HG03095 (cell line): ENCODE data around the gene MDP1.
"Not testable (repeated sequence)": the region's sequence is repeated elsewhere in the genome, so short reads cannot be mapped to it uniquely, and the experiment has no call there.

Experiments used
- ATAC-seq: cut with Tn5 transposase; IDR thresholded peaks from one replicate; pipeline ENCODE4 v1.9.1; 2021; ENCODE audit warnings: moderate library complexity; ENCODE audit not compliant: unreplicated experiment

Gene MDP1

DNA sequence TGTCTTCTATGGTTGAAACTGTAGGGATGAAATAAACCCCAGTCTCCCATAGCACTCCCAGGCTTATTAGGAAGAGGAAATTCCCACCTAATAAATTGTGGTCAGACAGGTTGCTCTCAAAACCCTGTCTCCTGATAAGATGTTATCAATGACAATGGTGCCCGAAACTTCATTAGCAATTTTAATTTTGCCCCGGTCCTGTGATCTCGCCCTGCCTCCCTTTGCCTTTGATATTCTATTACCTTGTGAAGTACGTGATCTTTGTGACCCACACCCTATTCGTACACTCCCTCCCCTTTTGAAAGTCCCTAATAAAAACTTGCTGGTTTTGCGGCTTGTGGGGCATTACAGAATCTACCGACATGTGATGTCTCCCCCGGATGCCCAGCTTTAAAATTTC is 13.3 kb downstream of the MDP1 start:
- not testable (repeated sequence) for ATAC-seq

DNA sequence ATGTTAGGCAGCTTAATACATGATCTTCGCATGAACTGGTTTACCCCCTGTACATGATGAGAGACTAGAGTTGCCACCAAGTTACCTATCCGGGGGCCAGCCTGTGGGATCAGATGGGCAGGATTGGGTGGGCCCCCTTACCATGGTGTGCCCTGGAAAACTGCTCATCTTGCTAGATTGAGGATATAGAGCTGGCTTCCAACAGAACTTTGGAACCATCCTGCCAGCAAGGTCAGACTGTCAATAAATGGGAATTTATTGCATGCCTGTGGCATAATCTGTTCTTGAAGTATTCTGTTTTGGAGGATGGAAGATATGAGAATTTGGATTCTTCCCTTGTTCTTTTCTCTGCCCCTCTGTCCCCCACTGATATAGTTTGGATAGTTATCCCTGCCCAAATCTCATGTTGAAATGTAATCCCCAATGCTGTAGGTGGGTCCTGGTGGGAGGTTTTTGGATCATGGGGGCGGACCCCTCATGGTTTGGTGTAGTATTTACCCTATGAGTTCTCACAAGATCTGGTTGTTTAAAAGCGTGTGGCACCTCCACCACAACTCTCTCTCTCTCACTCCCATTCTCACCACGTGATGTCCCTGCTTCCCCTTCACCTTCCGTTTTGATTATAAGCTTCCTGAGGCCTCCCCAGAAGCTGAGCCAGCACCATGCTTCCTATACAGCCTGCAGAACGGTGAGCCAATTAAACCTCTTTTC is 16.9 kb downstream of the MDP1 start:
- no peak for ATAC-seq

DNA sequence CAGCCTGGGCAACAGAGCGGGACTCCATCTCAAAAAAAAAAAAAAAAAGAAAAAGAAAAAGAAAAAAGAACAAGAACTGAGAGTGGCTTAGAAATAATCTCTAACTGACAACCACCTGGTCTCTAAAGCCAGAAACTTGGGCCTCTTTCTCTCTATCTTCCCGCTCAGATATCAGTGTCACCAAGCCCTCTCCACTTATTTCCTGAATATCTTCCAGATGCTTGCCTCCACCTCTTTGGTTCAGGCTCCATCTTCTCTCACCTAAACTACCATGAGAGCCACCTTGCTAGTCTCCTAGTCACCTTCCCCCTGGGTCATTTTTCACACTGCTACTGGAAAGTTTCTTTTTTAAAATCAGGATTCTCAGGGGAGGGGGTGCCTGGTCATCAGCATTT is 18.8 kb downstream of the MDP1 start:
- ATAC-seq, result no peak

DNA sequence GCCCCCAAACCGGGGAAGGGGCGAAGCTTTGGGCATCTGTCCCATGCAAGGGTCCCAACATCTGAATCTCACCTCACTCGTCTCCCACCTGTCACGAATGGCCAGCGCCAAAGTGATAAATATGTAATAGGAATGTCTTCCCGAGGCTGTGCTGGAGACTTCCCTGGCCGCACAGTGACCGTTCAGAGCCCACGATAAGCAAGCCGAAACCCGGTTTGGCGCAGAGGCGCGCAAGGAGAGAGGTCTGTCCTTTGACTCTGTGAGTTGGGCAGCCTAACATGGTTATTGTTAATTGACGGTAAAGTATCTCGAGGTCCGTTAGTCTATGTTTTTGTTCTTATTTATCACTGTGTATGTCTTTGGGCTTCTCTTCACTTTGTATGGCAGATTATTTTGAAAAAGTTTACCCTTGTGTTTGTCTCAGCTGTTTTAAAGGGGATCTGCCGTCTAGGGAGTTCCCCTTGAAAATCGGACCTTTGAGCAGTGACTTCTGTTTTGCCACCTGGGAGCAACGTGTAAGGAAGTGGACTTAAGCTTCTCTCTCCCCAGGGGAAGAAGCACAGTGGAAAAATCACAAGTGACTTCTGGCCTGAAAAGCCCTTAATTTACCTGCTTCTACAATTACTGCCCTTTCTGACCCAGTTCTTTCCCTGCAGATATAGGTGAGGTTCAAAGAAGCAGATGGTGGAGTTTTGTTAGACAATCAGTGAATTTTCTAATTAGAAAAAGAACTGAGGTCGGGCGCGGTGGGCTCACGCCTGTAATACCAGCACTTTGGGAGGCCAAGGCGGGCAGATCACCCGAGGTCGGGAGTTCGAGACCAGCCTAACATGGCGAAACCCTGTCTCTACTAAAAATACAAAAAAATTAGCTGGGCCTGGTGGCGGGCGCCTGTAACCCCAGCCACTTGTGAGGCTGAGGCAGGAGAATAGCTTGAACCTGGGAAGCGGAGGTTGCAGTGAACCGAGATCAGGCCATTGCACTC is 19.5 kb downstream of the MDP1 start:
- ATAC-seq, result peak; percentile 44

DNA sequence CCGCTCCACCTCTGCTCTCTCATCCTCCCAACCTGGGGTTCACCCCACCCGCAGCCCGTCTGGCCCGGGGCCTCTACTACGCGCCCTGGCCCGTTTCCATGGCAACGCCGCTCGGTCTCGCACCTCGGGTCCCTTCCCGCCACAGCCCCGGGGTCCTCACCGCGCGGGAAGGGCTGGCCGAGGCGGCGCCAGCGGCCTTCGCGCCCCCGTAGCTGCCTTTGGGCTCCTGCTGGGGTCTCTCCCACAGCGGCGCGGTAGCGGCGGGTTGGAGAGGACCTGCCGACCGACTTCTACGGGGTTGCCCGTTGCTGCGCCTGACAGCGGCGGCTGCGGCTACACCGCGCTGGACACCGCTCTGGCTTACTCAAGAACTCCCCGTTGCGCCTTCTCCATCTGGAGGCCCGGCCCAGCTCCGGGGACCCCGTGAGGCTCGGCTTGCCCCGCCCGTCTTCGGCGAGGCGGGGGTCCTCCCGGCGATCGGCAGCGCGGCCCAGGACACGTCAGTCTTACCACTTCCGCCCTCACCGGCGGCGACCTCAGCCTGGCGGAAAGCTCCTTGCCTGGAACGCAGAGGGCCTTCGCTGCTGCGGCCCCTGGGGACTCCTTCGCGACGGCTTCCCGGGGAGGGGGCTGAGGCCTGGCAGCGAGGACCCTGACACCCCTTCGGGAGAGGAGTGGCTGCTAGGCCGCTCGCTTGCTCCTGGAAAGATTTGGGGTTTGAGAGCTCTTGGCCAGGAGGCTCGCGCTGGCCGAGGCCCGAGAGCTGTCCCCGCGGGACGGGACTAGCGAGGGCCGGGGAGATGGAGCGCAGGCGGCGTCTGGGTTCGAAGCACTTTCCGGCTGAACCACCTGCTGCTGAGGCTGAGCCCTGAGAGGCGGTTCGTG is 20.4 kb downstream of the MDP1 start, which contains the start of gene TM9SF1:
Gene TM9SF1, minus strand, starts transcription at position 256 of the 885 bp plus-strand sequence. CDS start 422 bp downstream, outside the sequence.
- ATAC-seq, result peak; percentile 83

DNA sequence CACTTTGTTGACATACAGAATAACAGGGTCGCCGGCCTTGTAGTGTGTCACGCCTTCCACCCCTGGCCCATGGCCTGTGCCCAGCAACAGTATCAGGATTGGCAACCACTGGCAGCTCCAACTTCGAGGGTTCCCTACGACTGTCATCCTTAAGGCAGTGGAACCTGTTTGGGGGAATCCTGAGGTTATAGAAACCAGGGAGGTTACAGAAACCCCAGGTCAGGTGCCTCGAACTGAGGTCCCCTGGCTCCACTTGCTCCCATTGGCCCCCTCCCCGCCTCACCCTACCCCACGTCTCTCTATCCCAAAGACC is 21.0 kb downstream of the MDP1 start:
- no peak for ATAC-seq

DNA sequence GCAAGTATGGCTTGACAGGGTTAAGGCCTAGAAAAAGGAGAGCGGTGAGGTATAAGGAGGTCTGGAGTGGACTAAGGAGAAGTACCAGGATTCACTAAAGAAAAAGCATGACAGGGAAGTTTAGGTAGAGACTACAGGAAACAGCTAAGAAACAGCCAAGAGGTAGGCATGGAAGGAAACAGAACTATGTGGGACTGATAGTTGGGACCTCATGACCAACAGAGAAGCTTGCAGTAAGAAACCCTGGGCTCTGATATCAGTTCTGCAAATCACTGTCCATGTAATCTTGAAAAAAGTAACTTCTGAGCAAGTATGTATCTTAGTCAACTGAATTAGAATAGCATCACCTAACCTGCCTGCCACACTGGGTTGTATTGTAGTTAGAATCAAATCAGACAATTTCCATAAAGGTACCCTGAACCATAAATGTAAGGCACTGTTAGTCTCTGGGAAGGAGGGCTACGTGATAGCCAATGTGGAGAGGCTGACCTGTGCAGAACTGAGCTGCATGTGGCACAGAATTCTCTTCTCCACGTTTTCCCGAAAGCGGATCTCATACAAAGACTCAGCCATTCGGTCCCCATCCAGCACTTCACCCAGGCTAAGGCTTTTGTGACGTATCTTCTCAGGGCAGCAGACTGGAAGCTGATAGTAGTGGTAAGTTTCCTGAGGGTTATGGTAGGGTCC is 21.5 kb downstream of the MDP1 start:
- no peak for ATAC-seq

DNA sequence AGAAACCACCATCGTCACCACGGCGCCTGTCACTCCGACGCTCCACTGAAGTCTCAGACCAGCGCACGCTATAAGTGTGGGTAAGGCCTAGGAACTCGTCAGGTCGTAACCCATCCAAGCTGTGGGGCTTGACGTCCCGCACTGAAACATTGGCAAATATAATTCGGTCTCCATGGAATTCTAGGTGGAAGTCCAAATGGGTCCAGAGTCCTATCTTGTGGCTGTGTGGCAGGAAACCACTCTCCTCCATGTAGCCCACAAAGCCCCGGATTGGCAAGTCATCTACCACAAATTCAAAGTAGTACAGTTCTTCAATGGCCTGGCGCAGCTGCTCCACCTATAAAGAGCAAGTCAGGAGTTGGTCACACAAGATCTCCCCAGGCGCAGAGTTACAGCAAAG is 22.9 kb downstream of the MDP1 start:
- no peak for ATAC-seq

DNA sequence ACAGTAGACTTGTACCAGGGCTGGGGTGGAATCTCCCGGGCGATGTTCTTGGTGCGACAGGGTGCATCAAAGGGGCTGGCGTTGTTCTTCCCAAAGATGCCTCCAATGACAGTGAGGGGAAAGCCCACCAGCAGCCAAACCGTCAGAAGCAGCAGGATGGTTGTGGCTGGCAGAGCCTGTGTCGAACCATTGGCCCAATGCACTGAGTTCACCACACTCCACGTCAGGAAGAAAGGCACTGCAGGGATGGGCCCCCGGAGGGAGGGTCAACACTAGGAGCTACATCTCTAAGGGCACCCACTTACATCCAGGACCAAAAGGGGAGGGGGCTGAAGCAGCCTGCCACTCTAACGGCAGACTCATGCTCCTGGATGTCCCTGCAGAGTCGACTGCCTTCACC is 25.4 kb downstream of the MDP1 start:
- ATAC-seq, result no peak

DNA sequence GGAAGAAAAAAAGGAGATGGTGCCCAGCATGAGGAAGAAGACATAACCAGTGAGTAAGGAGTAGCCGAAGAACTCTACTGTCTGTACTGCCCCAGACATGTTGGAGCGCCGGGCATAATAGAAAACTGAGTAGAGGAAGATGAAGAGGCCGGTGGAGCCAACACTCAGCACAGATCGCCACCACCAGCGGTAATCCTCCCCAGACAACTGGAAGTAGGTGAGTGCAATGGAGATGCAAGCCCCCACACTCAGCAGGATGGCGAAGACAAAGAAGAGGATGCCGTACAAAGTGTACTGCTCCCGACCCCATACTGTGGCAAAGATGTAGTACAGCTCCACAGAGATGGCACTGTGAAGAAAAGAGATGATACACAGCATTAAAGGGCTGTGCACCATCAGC is 26.4 kb downstream of the MDP1 start:
- ATAC-seq, result no peak

DNA sequence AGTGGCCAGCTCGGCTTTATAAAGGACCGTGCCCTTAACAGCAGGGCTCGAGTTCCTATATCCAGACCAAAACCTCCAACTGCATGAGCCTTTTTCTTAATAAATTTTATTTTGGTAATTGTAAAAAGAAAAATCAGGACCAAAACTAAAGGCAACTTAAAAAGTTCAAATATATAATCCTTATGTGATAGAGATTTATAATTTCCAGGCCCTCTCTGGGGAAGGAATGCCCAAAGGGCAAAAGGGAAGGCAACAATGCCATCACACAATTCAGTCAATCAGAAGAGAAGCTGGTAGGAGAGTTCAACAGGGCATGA is 26.8 kb downstream of the MDP1 start:
- no peak for ATAC-seq

DNA sequence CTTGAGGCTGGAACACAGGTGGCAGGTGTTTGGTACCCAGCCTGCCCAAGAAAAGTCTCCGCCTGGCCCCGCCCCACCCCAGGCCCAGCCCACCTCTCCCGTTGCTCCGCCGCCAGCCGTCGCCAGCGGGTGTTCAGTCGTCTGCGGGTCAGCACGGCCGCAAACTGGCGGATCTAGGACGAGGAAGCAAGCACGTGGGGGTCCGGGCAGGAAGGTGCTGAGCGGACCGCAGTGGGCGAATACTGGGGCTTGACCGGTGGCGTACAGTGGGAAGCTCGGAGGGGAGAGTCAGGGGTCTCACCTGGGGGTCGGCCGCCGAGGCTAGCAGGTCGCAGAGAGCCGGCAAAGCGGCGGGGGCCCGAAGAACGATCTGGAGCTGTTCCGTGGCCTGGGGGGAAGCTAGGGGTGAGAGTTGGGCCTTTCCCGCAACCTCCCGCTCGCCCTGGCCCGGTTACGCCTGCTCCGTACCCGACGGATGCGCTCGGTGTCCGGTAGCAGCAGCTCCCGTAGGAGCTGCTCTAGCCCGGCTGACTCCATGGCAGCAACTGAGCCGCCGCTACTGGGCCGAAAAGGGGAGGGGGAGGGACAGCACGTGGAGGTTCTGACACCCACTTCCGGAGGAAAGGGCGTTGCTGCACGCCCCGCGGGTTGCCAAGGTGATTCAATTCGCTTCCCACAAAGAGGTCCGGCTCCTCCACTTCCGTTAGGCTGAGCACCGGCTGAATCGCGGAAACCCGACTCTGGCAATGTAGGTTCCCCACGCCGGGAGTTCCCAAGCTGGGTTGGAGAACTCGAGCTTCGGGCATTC is 27.4 kb downstream of the MDP1 start, which contains the start of gene IPO4:
Gene IPO4, minus strand, starts transcription at position 566 of the 808 bp plus-strand sequence. Its CDS starts 29 bp downstream, at position 537.
- ATAC-seq, result peak; percentile 88

DNA sequence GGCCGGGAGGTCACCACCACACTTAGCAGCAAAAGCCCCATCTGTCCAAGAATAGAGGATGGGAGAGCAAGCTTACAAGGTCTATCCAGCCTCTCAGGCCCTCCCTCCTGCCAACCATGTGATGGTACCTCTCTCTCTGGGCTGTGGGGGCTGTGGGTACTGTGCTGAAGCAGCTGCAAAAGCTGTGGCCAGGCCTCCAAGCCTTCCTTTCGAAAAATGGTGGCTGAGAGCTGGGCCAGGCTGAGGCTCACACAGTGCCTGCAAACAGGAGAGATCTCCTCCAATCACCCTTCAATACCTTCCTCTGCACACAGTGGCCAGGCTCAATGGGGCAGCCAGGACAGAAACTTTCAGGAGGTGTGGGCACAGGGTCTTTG is 28.3 kb downstream of the MDP1 start:
- ATAC-seq, result no peak

DNA sequence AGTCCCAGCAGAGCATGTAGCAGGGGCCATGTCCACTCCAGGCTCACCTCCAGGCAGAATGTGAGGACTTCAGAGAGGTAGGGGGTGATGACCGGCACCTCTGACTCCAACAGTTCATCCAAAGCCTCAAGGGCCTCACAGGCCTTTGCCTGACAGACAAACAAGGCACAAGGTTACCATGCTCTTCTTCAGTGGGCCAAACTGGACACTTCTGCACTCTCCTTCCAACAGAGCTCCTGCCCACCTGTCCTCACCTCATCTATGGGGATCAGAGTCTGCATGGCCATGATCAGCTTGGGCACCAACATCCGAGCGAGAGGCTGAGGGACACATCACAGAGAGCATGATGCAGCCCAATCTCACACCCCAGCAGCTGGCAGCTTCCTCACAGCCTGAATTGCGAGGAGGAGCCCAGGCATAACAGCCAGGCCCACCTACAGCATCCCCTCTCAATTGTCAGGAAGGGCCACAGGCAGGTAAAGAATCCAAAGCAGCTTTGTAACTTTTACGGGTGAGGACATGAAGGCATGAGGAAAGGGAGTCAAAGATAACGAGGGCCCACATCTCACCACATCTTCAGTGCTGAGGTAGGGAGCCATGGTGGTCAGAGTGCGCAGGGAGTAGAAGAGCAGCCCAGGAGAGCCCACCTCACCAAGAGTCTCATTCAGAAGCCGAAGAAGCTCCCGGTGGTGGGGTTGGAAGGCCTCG is 28.9 kb downstream of the MDP1 start:
- ATAC-seq, result no peak

DNA sequence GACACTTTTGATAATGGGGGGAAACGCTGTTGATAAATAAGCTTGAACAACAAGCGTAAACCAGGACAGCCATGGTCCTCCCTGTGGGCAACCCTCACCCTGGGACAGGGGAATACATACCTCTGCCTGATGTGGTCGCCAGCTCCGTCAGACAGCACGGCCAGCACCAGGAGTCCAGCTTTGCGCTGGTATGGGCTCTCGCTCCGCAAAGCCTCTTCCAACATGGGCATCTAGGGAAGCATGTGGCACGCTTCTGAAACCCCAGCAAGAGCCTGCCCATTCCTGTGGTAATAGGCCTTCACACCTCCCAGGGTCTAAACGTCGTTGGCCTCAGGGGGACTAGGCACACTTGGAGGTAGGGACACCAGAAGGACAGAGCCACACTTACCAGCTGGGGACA is 30.1 kb downstream of the MDP1 start:
- ATAC-seq, result no peak

DNA sequence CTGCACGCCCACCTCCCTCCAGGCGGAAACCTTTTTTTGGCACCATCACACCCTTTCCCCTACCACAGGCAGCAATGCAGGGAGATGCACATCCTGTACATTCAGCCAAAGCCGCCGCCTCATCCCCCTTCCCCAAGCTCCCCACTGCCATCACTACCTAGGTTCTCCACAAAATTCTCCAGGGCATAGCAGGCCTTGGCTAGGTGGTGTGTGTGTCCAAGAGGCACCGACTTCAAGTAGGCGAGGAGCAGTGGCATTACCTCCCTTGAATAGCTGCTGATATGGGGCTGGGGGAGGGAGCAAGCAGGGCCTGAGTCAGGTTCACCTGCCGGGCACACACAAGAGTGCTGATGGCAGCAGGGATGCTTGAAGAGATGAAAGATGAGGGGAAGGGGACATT is 30.8 kb downstream of the MDP1 start:
- no peak for ATAC-seq

DNA sequence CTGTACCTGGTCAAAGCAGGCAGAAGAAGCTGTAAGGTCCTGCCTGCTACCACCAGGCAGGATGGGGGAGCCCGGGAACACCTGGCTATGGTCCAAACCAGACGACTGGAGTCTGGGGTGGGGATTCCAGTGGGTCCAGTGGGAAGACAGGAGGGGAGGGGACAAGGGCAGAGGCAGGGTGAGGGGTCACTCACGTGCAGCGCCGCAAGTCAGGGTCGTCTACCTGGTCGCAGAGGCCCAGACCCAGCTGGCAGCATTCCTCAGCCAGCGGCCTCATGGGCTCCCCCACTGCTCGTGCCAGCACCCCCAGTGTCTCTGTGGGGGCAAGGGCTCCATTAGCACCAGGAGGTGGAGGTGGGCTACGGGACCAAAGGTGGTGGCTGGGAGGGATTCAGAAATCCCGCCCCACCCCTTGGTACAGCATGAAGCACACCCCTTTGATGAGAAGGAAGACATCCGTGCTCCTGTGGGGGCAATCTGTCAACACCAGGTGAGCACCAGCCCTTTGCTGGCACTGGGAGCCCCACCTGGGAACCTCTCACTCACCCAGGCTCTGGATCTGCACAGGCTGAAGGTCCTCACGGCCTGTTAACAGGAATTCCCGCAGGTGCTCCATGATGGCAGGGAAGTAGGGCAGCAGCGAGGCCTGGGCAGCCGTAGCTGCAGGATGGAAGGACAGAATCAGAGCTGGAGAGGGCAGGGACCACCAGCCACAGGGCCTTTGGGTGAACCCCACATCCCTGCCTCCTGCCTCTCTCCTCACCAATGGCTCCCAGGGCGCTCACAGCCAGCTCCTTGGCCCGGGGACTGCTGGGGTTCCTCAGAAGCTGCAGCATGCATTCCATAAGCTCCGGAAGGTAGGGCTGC is 31.5 kb downstream of the MDP1 start:
- no peak for ATAC-seq

DNA sequence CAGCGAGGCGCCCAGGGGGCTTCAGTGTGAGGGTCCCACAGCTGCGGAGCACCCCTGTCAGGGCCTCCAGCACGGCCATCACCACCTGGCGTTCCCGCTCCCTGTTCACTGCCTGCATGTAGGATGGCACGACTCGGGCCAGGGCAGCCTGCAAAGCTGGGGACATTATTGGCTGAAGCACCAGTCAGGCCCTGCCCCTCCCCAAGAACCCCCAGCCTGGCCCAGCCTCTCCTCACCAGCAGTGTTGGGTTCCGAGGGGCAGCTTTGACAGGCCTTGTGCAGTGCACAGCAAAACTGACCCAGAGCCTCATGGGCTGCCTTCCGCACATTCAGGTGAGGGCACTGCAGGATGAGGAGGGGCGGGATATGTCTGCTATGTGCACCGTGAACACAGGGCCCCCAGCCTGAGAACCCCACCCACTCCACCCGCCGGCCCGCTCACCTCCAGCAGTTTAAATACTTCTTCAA is 32.8 kb downstream of the MDP1 start:
- no peak for ATAC-seq
